T-helper 17 cell (primary cell): ENCODE measurements around the gene NMNAT3. TPM values are rescaled to one million over a fixed set of nuclear protein-coding genes. Genes with fewer than 3 reads are reported as not detected.

Source experiments
- ATAC-seq: fragments of 150-1000 bp; cut with Tn5 transposase; 2 replicates; pipeline ENCODE4 v1.10.0; 2021; ENCODE audit warnings: mild to moderate bottlenecking, moderate library complexity
- DNase-seq, 3 donors: peaks; one replicate each; pipeline versions ENCODE4 v3.0.0 to v3.0.0-alpha.2; 2020 to 2021
- H3K9me3 ChIP-seq: one replicate; pipeline ENCODE4 v1.7.0; 2013; ENCODE audit warnings: low read length, mild to moderate bottlenecking; ENCODE audit not compliant: control insufficient read depth, poor library complexity, severe bottlenecking
- H3K27ac Mint-ChIP-seq: one replicate; pipeline ENCODE4 v1.8.0; 2022; ENCODE audit warnings: mild to moderate bottlenecking, moderate library complexity, mixed read lengths
- H3K27me3 Mint-ChIP-seq: one replicate; pipeline ENCODE4 v1.8.0; 2022; ENCODE audit warnings: mixed read lengths
- H3K36me3 Mint-ChIP-seq: one replicate; pipeline ENCODE4 v1.8.0; 2022; ENCODE audit warnings: low read depth, mixed read lengths
- H3K4me1 Mint-ChIP-seq: one replicate; pipeline ENCODE4 v1.8.0; 2022; ENCODE audit warnings: mild to moderate bottlenecking, mixed read lengths
- H3K4me3 Mint-ChIP-seq: one replicate; pipeline ENCODE4 v1.8.0; 2022; ENCODE audit warnings: mild to moderate bottlenecking, moderate library complexity, mixed read lengths
- total RNA-seq, 4 donors: library from RNA in 2 of 4; stranded (reverse) in 2 of 4; gene quantifications; one replicate each; pipeline ENCODE4 v1.2.3 and lab custom pipeline; 2022 to 2026

Gene NMNAT3
- total RNA-seq, 2 donors from 2014 or later, result 1.3 to 1.7 TPM

DNA sequence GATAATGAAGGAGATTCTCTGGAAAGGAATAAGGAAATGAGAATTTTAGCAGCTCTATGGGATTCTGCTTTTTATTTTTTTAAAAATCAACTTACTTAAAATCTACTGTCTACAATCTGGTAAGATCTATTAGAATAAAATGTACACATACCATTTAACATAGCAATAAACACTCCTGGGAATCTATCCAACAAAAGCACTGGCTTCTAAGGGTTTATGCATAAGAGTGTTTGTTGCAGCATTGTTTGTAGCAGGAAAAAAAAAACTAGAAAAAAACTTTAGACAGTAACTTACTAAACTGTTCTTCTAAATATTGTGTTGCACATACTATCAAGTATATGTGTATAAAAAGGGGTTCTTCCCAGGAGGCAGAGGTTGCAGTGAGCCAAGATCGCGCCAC, 122.5 kb downstream of the NMNAT3 start:
- no peak for DNase-seq
- Mint-ChIP-seq H3K27me3 (peaks cover 5% of the 10 kb centered on the region), H3K4me3 (no peak overlapping the region), H3K27ac (no peak overlapping the region), H3K36me3 (no peaks in the 10 kb centered on the region), H3K4me1 (peaks cover 4% of the 10 kb centered on the region)
- no peaks in the 10 kb centered on the region for H3K9me3 ChIP-seq
- no peak for ATAC-seq

GRCh38 chr3:139554628-139555027, 123.1 kb downstream of the NMNAT3 start:
- Mint-ChIP-seq H3K27ac (no peak overlapping the region), H3K4me1 (peaks cover 4% of the 10 kb centered on the region)

DNA sequence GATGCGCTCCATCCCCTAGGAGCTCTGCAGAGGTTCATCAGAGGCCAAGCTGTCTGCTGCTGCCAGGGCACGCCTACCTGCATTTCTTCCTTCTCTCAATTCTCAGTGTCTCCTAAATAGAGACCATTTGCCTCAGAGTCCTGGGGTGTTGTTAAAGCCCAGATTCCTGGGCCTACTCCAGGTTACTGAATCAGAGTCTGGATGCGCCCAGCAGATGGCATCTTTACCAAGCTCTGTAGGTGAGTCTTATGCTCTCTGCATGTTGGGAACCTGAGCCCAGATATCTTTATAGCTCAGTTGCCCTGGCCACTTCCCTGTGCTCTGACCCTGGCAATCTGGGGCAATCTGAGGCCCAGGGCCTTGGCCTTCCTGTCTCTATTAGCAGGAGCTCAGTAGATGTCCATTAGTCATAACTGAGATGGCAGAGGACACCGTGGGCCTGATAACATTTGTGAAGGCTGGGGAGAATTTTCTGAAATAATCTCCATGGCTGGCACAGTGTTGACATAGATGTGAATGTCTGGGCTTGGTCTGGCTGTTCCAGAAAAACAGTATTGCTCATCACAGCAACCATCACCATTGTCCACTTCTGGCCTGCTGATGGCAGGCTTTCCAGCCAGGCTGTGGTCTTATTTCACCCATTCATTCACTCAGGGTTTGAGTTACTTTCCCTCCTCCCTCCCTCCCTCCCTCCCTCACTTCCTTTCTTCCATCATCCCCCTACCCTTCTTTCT, 125.0 kb downstream of the NMNAT3 start:
- ATAC-seq, result no peak
- H3K9me3 ChIP-seq, result no peaks in the 10 kb centered on the region
- DNase-seq, result no peak
- peaks cover 24% of the 10 kb centered on the region for H3K27me3 Mint-ChIP-seq
- H3K4me1 Mint-ChIP-seq, result peaks cover 4% of the 10 kb centered on the region
- no peak overlapping the region for H3K27ac Mint-ChIP-seq
- no peak overlapping the region for H3K4me3 Mint-ChIP-seq
- no peaks in the 10 kb centered on the region for H3K36me3 Mint-ChIP-seq

More at GRCh38 chr3:139554628-139555027, 123.1 kb downstream of the NMNAT3 start:
- Mint-ChIP-seq H3K4me3 (no peak overlapping the region), H3K36me3 (no peaks in the 10 kb centered on the region), H3K27me3 (peaks cover 10% of the 10 kb centered on the region)
- DNase-seq (no peak), ATAC-seq (no peak)
- no peaks in the 10 kb centered on the region for H3K9me3 ChIP-seq

DNA sequence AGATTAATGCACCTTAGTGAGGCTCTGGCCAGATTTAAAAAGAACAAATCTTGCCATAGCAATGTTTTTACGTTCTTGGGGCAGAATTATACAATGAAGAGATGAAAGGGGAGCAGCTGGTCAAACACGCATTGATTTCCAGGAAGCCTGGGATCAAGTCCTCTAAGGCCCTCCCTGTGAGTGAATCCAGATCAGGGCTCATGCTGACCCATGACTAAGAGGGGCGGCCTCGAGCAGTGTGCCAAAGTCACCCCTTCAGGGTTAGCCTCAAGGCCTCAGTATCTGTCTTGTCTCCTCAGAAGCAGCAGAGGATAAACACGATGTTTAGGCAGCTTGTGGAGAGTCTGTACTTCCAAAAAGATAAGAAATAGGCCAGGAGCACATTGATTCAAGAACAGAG, 129.0 kb downstream of the NMNAT3 start:
- Mint-ChIP-seq H3K27me3 (peaks cover 37% of the 10 kb centered on the region), H3K4me3 (no peak overlapping the region), H3K36me3 (no peaks in the 10 kb centered on the region), H3K27ac (no peak overlapping the region), H3K4me1 (no peaks in the 10 kb centered on the region)
- ATAC-seq, result no peak
- no peaks in the 10 kb centered on the region for H3K9me3 ChIP-seq
- DNase-seq, result no peak

- ATAC-seq (no peak), DNase-seq (no peak)
- Mint-ChIP-seq H3K27me3 (peaks cover 36% of the 10 kb centered on the region), H3K4me3 (no peak overlapping the region), H3K27ac (no peak overlapping the region), H3K36me3 (no peaks in the 10 kb centered on the region), H3K4me1 (no peaks in the 10 kb centered on the region)
- no peaks in the 10 kb centered on the region for H3K9me3 ChIP-seq
Observed at GRCh38 chr3:139547666-139548065, 130.1 kb downstream of the NMNAT3 start.

- H3K36me3 Mint-ChIP-seq, result no peaks in the 10 kb centered on the region
- no peak for ATAC-seq
Observed at GRCh38 chr3:139546772-139547171, 131.0 kb downstream of the NMNAT3 start.

DNA sequence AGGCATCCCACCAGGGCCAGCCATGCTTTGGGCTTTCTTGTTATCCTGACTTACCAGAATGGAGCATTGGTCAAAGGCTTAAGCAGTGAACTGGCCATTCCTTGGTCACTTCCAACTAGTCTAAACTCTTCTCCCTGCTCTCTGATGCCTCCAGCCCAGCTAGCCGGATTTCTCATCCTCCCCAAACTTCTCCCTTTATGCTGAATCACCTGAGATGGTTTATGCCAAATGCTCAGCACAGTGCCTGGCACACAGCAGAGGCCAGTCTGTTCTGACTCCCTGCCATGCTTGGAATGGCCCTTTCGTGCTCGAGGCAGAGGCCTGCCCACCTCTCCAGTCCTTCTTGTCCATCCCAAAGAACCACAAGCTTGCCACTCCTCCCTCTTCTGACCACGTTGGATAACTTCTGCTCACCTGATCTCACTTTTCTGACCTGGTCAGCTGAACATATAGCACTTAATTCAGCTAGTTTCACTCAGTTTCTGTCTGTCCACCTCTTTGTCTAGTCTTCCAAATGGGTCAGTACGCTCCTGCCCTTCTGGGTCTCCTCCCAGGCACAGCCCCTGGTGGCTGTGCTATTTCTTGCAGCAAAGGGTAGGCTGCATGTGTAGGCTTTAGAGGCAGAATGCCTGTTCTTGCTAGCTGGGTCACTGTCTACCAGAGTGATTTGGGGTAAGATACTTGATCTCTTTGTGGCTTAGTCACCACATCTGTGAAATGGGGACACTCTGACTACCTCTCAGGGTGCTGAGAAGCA, 136.1 kb downstream of the NMNAT3 start:
- Mint-ChIP-seq H3K4me1 (peaks cover 5% of the 10 kb centered on the region), H3K27me3 (peaks cover 55% of the 10 kb centered on the region), H3K4me3 (no peak overlapping the region), H3K36me3 (peaks cover 4% of the 10 kb centered on the region), H3K27ac (no peak overlapping the region)
- DNase-seq, result no peak
- ATAC-seq, result no peak
- H3K9me3 ChIP-seq, result no peaks in the 10 kb centered on the region

More at GRCh38 chr3:139546772-139547171, 131.0 kb downstream of the NMNAT3 start:
- H3K27ac Mint-ChIP-seq, result no peak overlapping the region
- H3K27me3 Mint-ChIP-seq, result peaks cover 44% of the 10 kb centered on the region
- H3K9me3 ChIP-seq, result no peaks in the 10 kb centered on the region
- DNase-seq, result no peak
- H3K4me1 Mint-ChIP-seq, result no peaks in the 10 kb centered on the region
- H3K4me3 Mint-ChIP-seq, result no peak overlapping the region

GRCh38 chr3:139540651-139541531, 136.9 kb downstream of the NMNAT3 start:
- H3K36me3 Mint-ChIP-seq, result peaks cover 4% of the 10 kb centered on the region
- no peak for ATAC-seq
- H3K27me3 Mint-ChIP-seq, result peaks cover 57% of the 10 kb centered on the region
- H3K27ac Mint-ChIP-seq, result no peak overlapping the region
- H3K4me3 Mint-ChIP-seq, result no peak overlapping the region
- DNase-seq, result no peak
- H3K9me3 ChIP-seq, result no peaks in the 10 kb centered on the region
- H3K4me1 Mint-ChIP-seq, result peaks cover 5% of the 10 kb centered on the region

DNA sequence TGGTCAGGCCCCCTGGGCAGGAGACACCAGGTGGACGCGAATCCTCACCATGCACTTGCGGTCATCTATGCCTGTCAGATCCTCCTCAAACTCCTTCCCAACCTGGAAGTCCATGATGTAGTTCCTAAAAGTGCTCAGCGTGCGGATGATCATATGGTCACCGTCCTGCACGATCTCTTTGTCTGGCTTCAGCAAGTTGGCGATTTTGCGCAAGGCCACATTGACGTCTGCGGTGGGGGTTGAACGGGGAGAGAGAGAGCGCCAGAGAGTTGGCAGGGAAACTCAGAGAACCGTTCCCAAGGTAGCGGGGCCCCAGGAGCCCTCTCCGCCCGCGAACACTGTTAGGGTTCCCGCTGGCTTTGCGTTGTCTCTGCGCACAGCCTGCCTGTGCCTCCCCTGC, 139.0 kb downstream of the NMNAT3 start:
- H3K4me3 Mint-ChIP-seq, result no peak overlapping the region
- no peak overlapping the region for H3K27ac Mint-ChIP-seq
- DNase-seq (no peak), ATAC-seq (no peak)
- peaks cover 5% of the 10 kb centered on the region for H3K4me1 Mint-ChIP-seq
- peaks cover 4% of the 10 kb centered on the region for H3K36me3 Mint-ChIP-seq
- no peaks in the 10 kb centered on the region for H3K9me3 ChIP-seq
- H3K27me3 Mint-ChIP-seq, result peaks cover 64% of the 10 kb centered on the region

DNA sequence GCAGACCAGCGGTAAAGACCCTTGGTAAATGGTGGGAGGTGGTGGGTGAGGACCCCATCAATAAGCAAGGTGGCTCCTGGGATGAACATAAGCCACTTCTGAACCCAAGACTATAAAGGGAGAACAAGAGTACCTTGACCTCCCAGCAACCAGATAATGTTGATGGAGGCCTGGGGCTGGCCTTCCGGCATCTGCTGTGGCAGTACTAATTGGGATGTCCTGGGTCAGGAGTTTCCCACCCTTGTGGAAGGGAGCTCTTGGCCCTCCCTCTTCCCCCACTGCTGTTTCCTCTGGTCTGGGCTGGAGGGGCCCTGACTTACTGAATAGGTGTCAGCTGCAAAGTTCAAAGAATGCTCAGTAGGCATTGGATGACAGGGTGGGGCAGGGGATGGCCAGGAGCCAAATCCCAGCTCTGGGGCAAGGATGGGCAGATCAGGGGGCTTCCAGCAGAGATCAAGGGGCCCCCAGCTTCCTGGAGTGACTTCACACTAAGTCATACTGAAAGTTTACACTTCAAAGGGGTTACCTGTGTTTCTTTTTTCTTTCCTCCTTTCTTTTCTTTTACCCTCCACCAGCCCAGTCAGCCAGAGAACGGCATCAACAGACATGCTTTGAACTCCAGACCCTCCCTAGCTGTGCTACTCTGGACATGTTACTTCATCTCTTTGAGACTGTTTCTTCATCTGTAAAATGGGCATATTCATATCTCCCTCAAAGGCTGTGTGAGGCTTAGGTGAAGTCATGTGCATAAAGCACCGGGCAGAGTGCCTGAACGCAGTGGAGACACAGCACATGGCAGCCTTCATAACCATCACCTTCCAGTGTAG, 139.8 kb downstream of the NMNAT3 start:
- DNase-seq (no peak), ATAC-seq (no peak)
- peaks cover 5% of the 10 kb centered on the region for H3K4me1 Mint-ChIP-seq
- H3K27ac Mint-ChIP-seq, result no peak overlapping the region
- peaks cover 65% of the 10 kb centered on the region for H3K27me3 Mint-ChIP-seq
- H3K9me3 ChIP-seq, result no peaks in the 10 kb centered on the region
- no peak overlapping the region for H3K4me3 Mint-ChIP-seq
- H3K36me3 Mint-ChIP-seq, result peaks cover 4% of the 10 kb centered on the region

DNA sequence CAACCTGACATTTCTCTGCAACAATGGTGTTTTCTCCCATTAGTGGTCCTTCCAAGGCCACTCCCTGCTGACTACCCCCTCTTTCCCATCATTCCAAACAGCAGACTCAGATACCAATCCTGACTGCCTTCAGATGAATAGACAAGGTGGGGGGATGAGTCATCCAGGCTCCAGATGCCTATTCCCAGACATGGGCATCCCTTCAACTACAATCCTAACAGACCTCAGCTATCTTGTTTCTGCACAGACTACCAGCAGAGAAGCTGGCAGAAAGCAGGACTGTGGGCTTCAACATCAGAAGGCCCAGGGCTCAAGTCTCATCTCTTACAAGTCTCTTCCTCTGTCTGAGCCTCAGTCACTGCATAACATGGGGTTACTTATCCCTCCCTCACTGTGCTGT, 140.4 kb downstream of the NMNAT3 start:
- DNase-seq, result no peak
- H3K4me1 Mint-ChIP-seq, result peaks cover 5% of the 10 kb centered on the region
- H3K27me3 Mint-ChIP-seq, result peaks cover 62% of the 10 kb centered on the region

DNA sequence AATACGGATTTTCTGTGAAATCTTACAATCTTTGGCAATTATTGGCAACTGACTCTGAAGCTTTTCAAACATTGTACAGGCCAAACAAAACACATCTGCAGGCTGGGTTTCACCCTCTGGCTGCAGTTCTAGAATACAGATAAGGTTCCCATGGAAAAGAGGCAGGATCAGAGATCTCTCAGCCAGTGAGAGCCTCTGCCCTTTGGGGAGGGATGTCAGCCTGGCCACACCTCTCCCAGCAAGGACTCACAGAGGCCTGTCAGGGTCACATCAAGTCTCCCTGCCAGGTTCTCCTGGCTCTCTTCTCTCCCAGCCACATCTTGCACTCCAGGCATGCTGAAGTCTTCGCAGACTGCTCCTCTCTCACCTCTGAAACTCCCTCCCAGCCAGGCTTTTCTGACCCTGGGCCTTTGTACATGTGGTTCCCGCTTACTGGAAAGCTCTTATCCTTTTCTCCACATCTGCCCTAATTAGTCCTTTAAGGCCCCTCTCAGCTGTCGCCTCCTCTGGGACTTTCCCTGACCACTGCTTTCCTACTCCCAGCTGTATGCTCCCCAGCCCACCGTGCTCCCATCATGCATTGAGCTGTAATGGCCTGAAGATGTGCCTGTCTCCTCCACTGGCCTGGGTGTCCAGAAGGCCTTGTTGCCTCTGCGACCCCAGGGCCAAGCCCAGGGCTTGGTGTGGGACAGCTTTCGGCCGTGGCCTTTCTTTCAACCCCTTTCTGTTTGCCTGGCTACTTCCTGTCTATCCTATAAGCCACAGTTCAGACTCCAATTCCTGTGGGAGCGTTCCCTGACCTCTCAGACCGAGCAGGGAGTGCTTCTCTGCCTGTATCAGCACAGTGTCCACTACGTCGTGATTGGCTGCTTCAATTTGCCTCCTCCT, 142.5 kb downstream of the NMNAT3 start:
- Mint-ChIP-seq H3K4me1 (peaks cover 2% of the 10 kb centered on the region), H3K27me3 (peaks cover 42% of the 10 kb centered on the region), H3K27ac (no peak overlapping the region), H3K36me3 (peaks cover 4% of the 10 kb centered on the region), H3K4me3 (no peak overlapping the region)
- DNase-seq (no peak), ATAC-seq (no peak)
- H3K9me3 ChIP-seq, result no peaks in the 10 kb centered on the region

More for the DNA sequence above, 140.4 kb downstream of the NMNAT3 start:
- Mint-ChIP-seq H3K27ac (no peak overlapping the region), H3K4me3 (no peak overlapping the region), H3K36me3 (peaks cover 4% of the 10 kb centered on the region)
- ATAC-seq, result no peak
- no peaks in the 10 kb centered on the region for H3K9me3 ChIP-seq
